ENCODE data around the gene AUTS2.

The AUTS2 gene

DNA sequence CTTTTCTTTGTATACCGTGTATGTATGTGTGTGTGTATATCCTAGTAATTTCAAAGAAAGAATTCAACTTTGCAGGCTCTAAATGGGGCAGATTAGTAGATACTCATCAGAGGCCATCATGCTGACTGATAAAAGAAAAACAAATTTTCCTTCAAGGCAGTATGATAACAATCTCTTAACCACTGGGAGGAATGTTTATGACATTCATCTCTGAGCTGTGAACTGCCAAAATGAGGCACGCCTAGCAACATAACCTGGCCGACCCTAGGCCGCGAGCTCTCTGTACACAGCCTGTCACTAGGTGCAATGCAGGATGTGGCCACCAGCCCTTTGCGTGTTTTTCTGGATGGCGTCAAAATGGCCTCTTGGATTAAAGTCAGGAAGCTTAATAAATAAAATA is 1190.0 kb downstream of the AUTS2 start:
- Histone ChIP-seq H2AFZ (ENCODE audit: low read depth, low read length, severe bottlenecking) (no peak overlapping the region), H3K9ac (ENCODE audit: low read length) (no peak overlapping the region), H4K20me1 (ENCODE audit: low read depth, low read length) (no peaks in the 10 kb centered on the region), H3K27ac (ENCODE audit: low read depth, low read length) (no peak overlapping the region), H3K79me2 (ENCODE audit: insufficient read depth, low read length) (no peaks in the 10 kb centered on the region), H3K36me3 (ENCODE audit: low read length) (no peaks in the 10 kb centered on the region), H3K4me3 (ENCODE audit: insufficient read depth, low read length, poor library complexity, severe bottlenecking) (no peak overlapping the region), H3K27me3 (ENCODE audit: low read length) (no peaks in the 10 kb centered on the region), H3K4me2 (ENCODE audit: low read depth, low read length, poor library complexity, severe bottlenecking) (no peak overlapping the region), H3K9me3 (ENCODE audit: insufficient read depth, low read length) (no peaks in the 10 kb centered on the region), H3K9me2 (replicated peaks; ENCODE audit: insufficient read depth, low read length) (no peaks in the 10 kb centered on the region), H3F3A (ENCODE audit: insufficient read depth) (no peaks in the 10 kb centered on the region)
- TF ChIP-seq, protein P1, sequence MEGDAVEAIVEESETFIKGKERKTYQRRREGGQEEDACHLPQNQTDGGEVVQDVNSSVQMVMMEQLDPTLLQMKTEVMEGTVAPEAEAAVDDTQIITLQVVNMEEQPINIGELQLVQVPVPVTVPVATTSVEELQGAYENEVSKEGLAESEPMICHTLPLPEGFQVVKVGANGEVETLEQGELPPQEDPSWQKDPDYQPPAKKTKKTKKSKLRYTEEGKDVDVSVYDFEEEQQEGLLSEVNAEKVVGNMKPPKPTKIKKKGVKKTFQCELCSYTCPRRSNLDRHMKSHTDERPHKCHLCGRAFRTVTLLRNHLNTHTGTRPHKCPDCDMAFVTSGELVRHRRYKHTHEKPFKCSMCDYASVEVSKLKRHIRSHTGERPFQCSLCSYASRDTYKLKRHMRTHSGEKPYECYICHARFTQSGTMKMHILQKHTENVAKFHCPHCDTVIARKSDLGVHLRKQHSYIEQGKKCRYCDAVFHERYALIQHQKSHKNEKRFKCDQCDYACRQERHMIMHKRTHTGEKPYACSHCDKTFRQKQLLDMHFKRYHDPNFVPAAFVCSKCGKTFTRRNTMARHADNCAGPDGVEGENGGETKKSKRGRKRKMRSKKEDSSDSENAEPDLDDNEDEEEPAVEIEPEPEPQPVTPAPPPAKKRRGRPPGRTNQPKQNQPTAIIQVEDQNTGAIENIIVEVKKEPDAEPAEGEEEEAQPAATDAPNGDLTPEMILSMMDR (IDR thresholded peaks at IDR 0.05; ENCODE audit: insufficient read depth, low read length, poor library complexity, severe bottlenecking) = no peak
- TF ChIP-seq EZH2phosphoT487 (conservative IDR thresholded peaks at IDR 0.05; ENCODE audit: low read length) = no peak

DNA sequence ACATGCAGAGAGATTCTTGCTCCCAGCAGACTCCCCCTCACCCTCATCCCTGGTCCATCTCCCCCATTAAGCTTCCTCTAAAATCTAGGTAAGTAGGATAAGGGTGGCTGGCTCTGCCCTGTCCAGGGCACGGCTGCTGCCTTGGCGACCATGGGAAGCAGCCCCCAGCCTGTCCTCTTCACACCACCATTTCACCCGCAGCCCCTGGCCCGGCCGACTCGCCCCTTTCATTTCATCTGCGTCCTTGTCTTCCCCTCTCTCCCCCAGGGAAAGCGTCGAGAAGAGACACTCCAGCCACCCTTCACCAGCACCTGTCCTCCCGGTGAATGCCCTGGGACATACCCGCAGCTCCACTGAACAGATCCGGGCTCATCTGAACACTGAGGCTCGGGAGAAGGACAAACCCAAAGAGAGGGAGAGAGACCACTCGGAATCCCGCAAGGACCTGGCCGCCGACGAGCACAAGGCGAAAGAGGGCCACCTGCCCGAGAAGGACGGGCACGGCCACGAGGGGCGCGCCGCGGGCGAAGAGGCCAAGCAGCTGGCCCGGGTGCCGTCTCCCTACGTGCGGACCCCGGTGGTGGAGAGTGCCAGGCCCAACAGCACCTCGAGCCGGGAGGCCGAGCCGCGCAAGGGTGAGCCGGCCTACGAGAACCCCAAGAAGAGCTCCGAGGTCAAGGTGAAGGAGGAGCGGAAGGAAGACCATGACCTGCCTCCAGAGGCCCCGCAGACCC is 1191.4 kb downstream of the AUTS2 start:
- Histone ChIP-seq H3K4me2 (ENCODE audit: low read depth, low read length, poor library complexity, severe bottlenecking) (no peak overlapping the region), H3K4me3 (ENCODE audit: insufficient read depth, low read length, poor library complexity, severe bottlenecking) (no peak overlapping the region), H4K20me1 (ENCODE audit: low read depth, low read length) (no peaks in the 10 kb centered on the region), H3K27me3 (ENCODE audit: low read length) (no peaks in the 10 kb centered on the region), H2AFZ (ENCODE audit: low read depth, low read length, severe bottlenecking) (no peak overlapping the region), H3K9ac (ENCODE audit: low read length) (no peak overlapping the region), H3K79me2 (ENCODE audit: insufficient read depth, low read length) (no peaks in the 10 kb centered on the region), H3F3A (ENCODE audit: insufficient read depth) (no peaks in the 10 kb centered on the region), H3K9me2 (replicated peaks; ENCODE audit: insufficient read depth, low read length) (no peaks in the 10 kb centered on the region), H3K36me3 (ENCODE audit: low read length) (no peaks in the 10 kb centered on the region), H3K9me3 (ENCODE audit: insufficient read depth, low read length) (no peaks in the 10 kb centered on the region), H3K27ac (ENCODE audit: low read depth, low read length) (no peak overlapping the region)
- no peak for TF ChIP-seq EZH2phosphoT487 (conservative IDR thresholded peaks at IDR 0.05; ENCODE audit: low read length)
- TF ChIP-seq, protein P1 (IDR thresholded peaks at IDR 0.05; ENCODE audit: insufficient read depth, low read length, poor library complexity, severe bottlenecking) = no peak

DNA sequence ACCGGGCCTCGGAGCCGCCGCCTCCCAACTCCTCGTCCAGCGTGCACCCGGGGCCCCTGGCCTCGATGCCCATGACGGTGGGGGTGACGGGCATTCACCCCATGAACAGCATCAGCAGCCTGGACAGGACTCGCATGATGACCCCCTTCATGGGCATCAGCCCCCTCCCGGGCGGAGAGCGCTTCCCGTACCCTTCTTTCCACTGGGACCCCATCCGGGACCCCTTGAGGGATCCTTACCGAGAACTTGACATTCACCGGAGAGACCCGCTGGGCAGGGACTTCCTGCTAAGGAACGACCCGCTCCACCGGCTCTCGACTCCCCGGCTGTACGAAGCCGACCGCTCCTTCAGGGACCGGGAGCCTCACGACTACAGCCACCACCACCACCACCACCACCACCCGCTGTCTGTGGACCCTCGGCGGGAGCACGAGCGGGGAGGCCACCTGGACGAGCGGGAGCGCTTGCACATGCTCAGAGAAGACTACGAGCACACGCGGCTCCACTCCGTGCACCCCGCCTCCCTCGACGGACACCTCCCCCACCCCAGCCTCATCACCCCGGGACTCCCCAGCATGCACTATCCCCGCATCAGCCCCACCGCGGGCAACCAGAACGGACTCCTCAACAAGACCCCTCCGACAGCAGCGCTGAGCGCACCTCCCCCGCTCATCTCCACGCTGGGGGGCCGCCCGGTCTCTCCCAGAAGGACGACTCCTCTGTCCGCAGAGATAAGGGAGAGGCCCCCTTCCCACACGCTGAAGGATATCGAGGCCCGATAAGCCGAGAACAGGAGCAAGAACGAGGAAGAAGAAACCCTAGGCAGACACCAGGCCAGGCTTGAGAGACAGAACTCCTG is 1192.2 kb downstream of the AUTS2 start:
- Histone ChIP-seq H3K4me3 (ENCODE audit: insufficient read depth, low read length, poor library complexity, severe bottlenecking) (no peak overlapping the region), H3F3A (ENCODE audit: insufficient read depth) (no peaks in the 10 kb centered on the region), H2AFZ (ENCODE audit: low read depth, low read length, severe bottlenecking) (no peak overlapping the region), H3K36me3 (ENCODE audit: low read length) (no peaks in the 10 kb centered on the region), H3K27me3 (ENCODE audit: low read length) (no peaks in the 10 kb centered on the region), H3K9me3 (ENCODE audit: insufficient read depth, low read length) (no peaks in the 10 kb centered on the region), H3K27ac (ENCODE audit: low read depth, low read length) (no peak overlapping the region), H3K9me2 (replicated peaks; ENCODE audit: insufficient read depth, low read length) (no peaks in the 10 kb centered on the region), H3K9ac (ENCODE audit: low read length) (no peak overlapping the region), H3K79me2 (ENCODE audit: insufficient read depth, low read length) (no peaks in the 10 kb centered on the region), H3K4me2 (ENCODE audit: low read depth, low read length, poor library complexity, severe bottlenecking) (no peak overlapping the region), H4K20me1 (ENCODE audit: low read depth, low read length) (no peaks in the 10 kb centered on the region)
- TF ChIP-seq, protein P1 (IDR thresholded peaks at IDR 0.05; ENCODE audit: insufficient read depth, low read length, poor library complexity, severe bottlenecking) = no peak
- TF ChIP-seq EZH2phosphoT487 (conservative IDR thresholded peaks at IDR 0.05; ENCODE audit: low read length) = no peak

Measured in SU-DHL-6 (cell line).